ENCODE measurements around the gene RAD51B. TPM values are rescaled to one million over a fixed set of nuclear protein-coding genes. Genes with fewer than 3 reads are reported as not detected.
A peak's percentile ranks its signal among the peaks of the same experiment; 100 is the strongest.

RAD51B gene
- total and polyA plus RNA-seq, 5 donors = 0.88 to 5.3 (median 3.3) TPM

DNA sequence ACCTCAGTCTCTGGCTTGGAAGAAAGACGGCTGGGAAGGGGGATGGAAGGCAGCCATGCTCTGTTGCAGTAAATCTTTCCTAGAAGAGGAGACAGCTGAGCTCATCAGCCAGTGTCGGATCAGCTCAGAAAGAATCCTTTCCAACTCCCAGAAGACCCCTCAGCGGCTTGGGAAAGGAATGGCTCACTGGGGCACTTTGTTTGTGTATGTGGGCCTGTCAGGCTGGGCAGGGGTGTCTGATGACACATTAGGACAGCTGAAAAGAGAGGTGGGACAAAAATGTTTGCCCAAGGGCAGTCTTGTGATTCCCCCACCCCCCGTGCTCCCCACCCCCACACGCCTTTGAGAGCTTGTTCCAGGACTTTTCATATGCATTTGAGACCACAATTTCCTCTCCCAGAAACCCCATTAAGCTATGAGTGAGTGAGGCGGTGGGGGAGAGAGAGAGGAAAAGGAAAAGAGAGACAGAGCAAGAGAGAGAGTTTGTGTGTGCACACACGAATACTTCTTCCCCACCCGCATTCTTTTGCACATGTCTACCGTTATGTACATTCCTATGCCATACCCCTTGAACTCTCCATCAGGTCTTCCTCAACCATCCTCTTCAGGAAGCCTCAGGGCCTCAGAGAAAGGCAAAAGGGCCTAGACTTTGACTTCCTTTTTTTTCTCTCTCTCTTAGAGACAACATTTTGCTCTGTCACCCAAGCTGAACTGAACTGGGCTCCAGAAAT, 774.4 kb downstream of the RAD51B start:
- Histone ChIP-seq H3K4me1 (ENCODE audit: control insufficient read depth, insufficient read depth, low read length) (peaks cover 18% of the 10 kb centered on the region), H3K27ac (ENCODE audit: low read length) (no peak overlapping the region), H3K4me3 (ENCODE audit: low read length) (no peak overlapping the region), H3K9me3 (ENCODE audit: control insufficient read depth, low read length) (no peaks in the 10 kb centered on the region), H3K27me3 (ENCODE audit: control insufficient read depth, insufficient read depth) (no peaks in the 10 kb centered on the region)
- no peak for ATAC-seq
- WGBS = 59% methylated on average over 9 of the region's 9 CpGs
- intact Hi-C loops (cut with DNase I) = no loop called here
- DNase-seq = no peak

- no peak overlapping the region for H3K4me3 ChIP-seq (ENCODE audit: low read length)
- DNase-seq (no peak), ATAC-seq (no peak)
- no peaks in the 10 kb centered on the region for H3K27me3 ChIP-seq (ENCODE audit: control insufficient read depth, insufficient read depth)
- no peak overlapping the region for H3K27ac ChIP-seq (ENCODE audit: low read length)
- intact Hi-C loops (cut with DNase I) = no loop called here
- H3K4me1 ChIP-seq (ENCODE audit: control insufficient read depth, insufficient read depth, low read length) = peaks cover 15% of the 10 kb centered on the region
- H3K9me3 ChIP-seq (ENCODE audit: control insufficient read depth, low read length) = no peaks in the 10 kb centered on the region
- 96% methylated on average over 6 of the region's 6 CpGs for WGBS
Observed at GRCh38 chr14:68594737-68595380, 775.3 kb downstream of the RAD51B start.

DNA sequence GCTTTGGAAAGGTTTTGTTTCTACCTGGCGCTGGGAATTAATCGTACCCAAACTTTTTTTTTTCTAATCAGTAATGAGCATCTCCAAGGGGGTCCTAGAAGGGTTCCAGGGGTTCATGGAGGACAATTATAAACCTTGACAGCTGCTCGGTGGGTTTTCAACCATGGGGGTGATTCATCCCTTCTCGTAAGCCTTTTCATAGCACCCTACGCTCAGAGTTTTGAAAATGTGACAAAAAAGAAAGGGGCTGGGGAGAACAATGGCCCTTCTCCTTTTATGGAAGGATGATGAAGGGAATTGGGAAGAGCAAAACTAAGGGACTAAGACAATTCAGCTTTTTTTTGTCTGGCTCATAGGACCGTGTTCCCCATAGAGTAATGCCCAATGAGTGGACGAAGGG, 776.6 kb downstream of the RAD51B start:
- no peak for ATAC-seq
- Histone ChIP-seq H3K27ac (ENCODE audit: low read length) (no peak overlapping the region), H3K4me1 (ENCODE audit: control insufficient read depth, insufficient read depth, low read length) (peaks cover 7% of the 10 kb centered on the region), H3K4me3 (ENCODE audit: low read length) (no peak overlapping the region), H3K27me3 (ENCODE audit: control insufficient read depth, insufficient read depth) (no peaks in the 10 kb centered on the region), H3K9me3 (ENCODE audit: control insufficient read depth, low read length) (no peaks in the 10 kb centered on the region)
- 78% methylated on average over 7 of the region's 7 CpGs for WGBS
- no peak for DNase-seq
- intact Hi-C loops (cut with DNase I) = no loop called here

- Histone ChIP-seq H3K27ac (ENCODE audit: low read length) (no peak overlapping the region), H3K9me3 (ENCODE audit: control insufficient read depth, low read length) (no peaks in the 10 kb centered on the region), H3K4me1 (ENCODE audit: control insufficient read depth, insufficient read depth, low read length) (peaks cover 7% of the 10 kb centered on the region), H3K27me3 (ENCODE audit: control insufficient read depth, insufficient read depth) (no peaks in the 10 kb centered on the region), H3K4me3 (ENCODE audit: low read length) (no peak overlapping the region)
- ATAC-seq = no peak
- 79% methylated on average over 10 of the region's 10 CpGs for WGBS
- intact Hi-C loops (cut with DNase I) = no loop called here
- no peak for DNase-seq
Observed at GRCh38 chr14:68596701-68597100, 777.1 kb downstream of the RAD51B start.

GRCh38 chr14:68598089-68598488, 778.5 kb downstream of the RAD51B start:
- no peaks in the 10 kb centered on the region for H3K9me3 ChIP-seq (ENCODE audit: control insufficient read depth, low read length)
- no peak for ATAC-seq
- H3K4me1 ChIP-seq (ENCODE audit: control insufficient read depth, insufficient read depth, low read length) = peaks cover 7% of the 10 kb centered on the region
- no peak overlapping the region for H3K4me3 ChIP-seq (ENCODE audit: low read length)
- H3K27me3 ChIP-seq (ENCODE audit: control insufficient read depth, insufficient read depth) = no peaks in the 10 kb centered on the region
- DNase-seq = no peak
- intact Hi-C loops (cut with DNase I) = no loop called here
- WGBS = 62% methylated on average over 2 of the region's 2 CpGs
- H3K27ac ChIP-seq (ENCODE audit: low read length) = peak overlapping the region; percentile 88

GRCh38 chr14:68598621-68599447, 779.3 kb downstream of the RAD51B start:
- Histone ChIP-seq H3K27ac (ENCODE audit: low read length) (peak overlapping the region; percentile 100), H3K4me1 (ENCODE audit: control insufficient read depth, insufficient read depth, low read length) (peaks cover 7% of the 10 kb centered on the region), H3K27me3 (ENCODE audit: control insufficient read depth, insufficient read depth) (no peaks in the 10 kb centered on the region), H3K9me3 (ENCODE audit: control insufficient read depth, low read length) (no peaks in the 10 kb centered on the region), H3K4me3 (ENCODE audit: low read length) (no peak overlapping the region)
- peak; percentile 87 to 93 (median 91) for DNase-seq
- intact Hi-C loops (cut with DNase I) = no loop called here
- WGBS = 33% methylated on average over 22 of the region's 22 CpGs
- ATAC-seq = peak; percentile 89 to 95

DNA sequence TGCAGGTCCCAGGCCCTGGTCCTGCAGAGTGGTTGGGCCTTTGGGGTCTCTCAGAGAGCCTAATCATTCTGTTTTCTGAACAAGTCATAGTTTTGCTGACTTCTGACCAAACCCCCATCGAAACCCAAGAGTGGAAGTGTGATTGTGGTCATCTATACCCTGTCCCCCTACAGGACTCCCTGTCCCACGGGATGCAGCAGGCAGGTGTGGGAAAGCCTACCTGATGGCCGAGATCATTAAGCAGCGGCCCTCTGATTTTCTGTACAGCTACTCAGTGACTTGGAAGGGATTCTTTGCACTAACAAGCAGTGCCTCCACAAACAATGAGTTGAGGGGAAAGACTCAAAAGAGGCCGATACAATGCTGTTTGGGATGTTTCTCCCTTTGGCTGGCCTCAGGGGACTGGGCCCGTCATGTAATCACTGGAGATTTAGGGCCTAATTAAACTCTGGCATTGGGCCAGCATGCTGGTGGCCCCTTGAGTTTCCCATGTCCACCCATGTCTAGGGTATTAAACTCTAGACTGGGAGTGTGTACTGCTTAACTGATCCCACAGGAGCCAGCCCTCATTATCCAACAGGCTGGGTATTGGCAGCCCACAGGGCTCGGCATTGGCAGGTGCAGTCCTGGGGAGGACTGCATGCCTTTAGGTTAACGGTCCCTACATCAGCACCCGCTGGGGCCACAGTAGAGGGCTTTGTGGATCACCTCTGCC, 780.5 kb downstream of the RAD51B start:
- WGBS = 92% methylated on average over 9 of the region's 9 CpGs
- DNase-seq (no peak), ATAC-seq (no peak)
- H3K27me3 ChIP-seq (ENCODE audit: control insufficient read depth, insufficient read depth) = no peaks in the 10 kb centered on the region
- no peak overlapping the region for H3K4me3 ChIP-seq (ENCODE audit: low read length)
- peak overlapping the region; percentile 100 for H3K27ac ChIP-seq (ENCODE audit: low read length)
- H3K4me1 ChIP-seq (ENCODE audit: control insufficient read depth, insufficient read depth, low read length) = peaks cover 7% of the 10 kb centered on the region
- intact Hi-C loops (cut with DNase I) = no loop called here
- no peaks in the 10 kb centered on the region for H3K9me3 ChIP-seq (ENCODE audit: control insufficient read depth, low read length)

DNA sequence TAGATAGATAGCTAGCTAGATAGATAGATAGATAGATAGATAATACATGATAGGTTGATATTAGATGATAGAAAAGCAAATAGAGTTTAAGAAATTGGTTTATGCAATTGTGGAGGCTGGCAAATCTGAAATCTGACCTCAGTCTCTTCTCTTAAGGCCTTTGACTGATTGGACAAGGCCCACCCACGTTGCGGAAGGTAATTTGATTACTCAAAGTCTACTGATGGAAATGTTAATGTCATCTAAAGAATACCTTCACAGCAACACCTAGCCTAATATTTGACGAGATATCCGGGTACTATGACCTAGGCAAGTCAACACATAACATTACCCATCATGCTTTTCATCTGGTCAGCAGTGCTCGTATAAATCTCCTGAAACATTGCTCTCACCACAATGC, 782.9 kb downstream of the RAD51B start:
- H3K27ac ChIP-seq (ENCODE audit: low read length) = no peak overlapping the region
- no peaks in the 10 kb centered on the region for H3K9me3 ChIP-seq (ENCODE audit: control insufficient read depth, low read length)
- 96% methylated on average over 5 of the region's 5 CpGs for WGBS
- ATAC-seq (no peak), DNase-seq (no peak)
- no peaks in the 10 kb centered on the region for H3K27me3 ChIP-seq (ENCODE audit: control insufficient read depth, insufficient read depth)
- peaks cover 7% of the 10 kb centered on the region for H3K4me1 ChIP-seq (ENCODE audit: control insufficient read depth, insufficient read depth, low read length)
- intact Hi-C loops (cut with DNase I) = no loop called here
- no peak overlapping the region for H3K4me3 ChIP-seq (ENCODE audit: low read length)

DNA sequence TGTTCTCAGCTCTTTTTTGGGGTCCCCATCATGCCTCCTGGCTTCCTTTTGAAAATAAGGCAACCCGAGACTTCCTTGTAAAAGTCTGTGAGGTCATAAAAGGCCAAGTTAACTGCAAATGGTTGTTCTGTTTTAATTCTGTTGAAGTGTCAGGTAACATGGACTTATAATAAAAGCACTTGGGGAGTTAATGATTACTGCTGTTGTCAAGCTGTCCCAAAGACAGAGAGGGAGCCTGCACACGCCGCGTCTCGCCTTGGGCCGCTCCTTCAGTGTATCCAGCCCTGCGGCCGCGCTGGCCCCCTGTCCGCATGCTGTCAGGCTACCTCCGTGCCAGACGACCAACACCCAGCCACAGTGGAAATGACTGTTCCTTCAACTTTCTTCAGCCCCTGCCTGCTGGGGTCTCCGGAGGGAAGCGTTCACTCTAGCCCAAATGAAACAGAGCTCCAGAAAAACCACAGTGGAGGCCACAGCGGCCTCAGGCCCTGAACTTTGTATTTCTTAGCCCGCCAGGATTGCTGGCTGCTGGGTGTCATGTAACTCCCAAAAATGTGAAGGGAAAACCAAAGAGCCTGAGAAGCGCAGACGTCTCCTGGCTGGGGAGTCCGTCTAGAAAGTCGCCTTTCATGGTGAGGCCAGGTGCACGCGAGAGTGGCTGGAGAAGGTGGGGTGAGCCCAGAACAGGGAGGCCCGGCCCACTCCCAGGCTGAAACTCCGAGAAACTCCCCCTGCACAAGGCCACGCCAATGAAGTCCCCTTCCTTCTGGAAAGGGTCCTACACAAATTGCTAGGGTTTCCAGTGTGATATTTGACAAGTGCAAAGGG, 784.2 kb downstream of the RAD51B start:
- H3K4me1 ChIP-seq (ENCODE audit: control insufficient read depth, insufficient read depth, low read length) = peaks cover 7% of the 10 kb centered on the region
- no peaks in the 10 kb centered on the region for H3K27me3 ChIP-seq (ENCODE audit: control insufficient read depth, insufficient read depth)
- H3K27ac ChIP-seq (ENCODE audit: low read length) = no peak overlapping the region
- H3K9me3 ChIP-seq (ENCODE audit: control insufficient read depth, low read length) = no peaks in the 10 kb centered on the region
- WGBS = 92% methylated on average over 25 of the region's 25 CpGs
- intact Hi-C loops (cut with DNase I) = no loop called here
- DNase-seq (peak in 1 of 3 donors; percentile 24), ATAC-seq (no peak)
- no peak overlapping the region for H3K4me3 ChIP-seq (ENCODE audit: low read length)

GRCh38 chr14:68604361-68604730, 784.8 kb downstream of the RAD51B start:
- Histone ChIP-seq H3K27ac (ENCODE audit: low read length) (no peak overlapping the region), H3K27me3 (ENCODE audit: control insufficient read depth, insufficient read depth) (no peaks in the 10 kb centered on the region), H3K9me3 (ENCODE audit: control insufficient read depth, low read length) (no peaks in the 10 kb centered on the region), H3K4me3 (ENCODE audit: low read length) (no peak overlapping the region), H3K4me1 (ENCODE audit: control insufficient read depth, insufficient read depth, low read length) (peaks cover 3% of the 10 kb centered on the region)
- intact Hi-C loops (cut with DNase I) = no loop called here
- ATAC-seq = no peak
- WGBS = 97% methylated on average over 9 of the region's 9 CpGs
- DNase-seq = no peak

Measured in right cardiac atrium (tissue), 5 donors.